ENCODE data around the gene IVNS1ABP.
"Not testable (repeated sequence)": the region's sequence is repeated elsewhere in the genome, so short reads cannot be mapped to it uniquely, and the experiment has no call there.

IVNS1ABP gene

DNA sequence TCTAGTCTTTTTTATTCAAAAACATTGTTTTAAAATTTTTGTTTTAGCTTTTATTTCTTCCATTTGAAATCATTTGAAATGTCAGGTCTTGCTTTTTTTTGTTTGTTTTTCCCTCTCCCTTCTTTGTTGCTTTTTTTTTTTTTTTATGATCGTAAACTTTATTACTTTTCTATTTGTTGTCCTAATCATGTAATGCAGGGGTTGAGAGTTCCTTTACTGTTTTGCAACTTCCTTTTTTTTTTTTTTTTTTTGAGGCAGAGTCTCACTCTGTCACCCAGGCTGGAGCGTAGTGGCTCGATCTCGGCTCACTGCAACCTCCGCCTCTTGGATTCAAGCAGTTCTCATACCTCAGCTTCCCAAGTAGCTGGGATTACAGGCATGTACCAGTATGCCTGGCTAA is 24.8 kb downstream of the IVNS1ABP start:
- DNase-seq (ENCODE audit: low read depth in 2 of 2): no peak

DNA sequence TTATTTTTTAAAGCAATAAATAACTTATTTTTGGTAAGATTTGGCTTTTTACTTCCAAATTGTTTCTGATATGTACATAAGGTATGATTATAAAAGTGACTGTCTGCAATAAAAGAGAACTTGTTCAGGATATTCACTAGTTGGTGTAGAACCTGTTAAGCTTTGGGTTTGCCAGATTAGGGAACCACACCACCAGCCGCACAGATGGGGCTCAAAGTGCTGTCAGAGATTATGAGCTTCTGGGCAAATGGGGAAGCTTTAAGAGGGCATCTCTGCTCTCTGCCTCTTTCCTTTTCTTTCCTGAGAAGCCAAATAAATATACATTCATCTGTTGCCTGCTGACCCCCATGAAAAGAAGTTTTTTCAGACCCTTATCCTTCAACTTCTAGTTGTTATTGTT is 25.4 kb downstream of the IVNS1ABP start:
- no peak for DNase-seq (ENCODE audit: low read depth in 2 of 2)

DNA sequence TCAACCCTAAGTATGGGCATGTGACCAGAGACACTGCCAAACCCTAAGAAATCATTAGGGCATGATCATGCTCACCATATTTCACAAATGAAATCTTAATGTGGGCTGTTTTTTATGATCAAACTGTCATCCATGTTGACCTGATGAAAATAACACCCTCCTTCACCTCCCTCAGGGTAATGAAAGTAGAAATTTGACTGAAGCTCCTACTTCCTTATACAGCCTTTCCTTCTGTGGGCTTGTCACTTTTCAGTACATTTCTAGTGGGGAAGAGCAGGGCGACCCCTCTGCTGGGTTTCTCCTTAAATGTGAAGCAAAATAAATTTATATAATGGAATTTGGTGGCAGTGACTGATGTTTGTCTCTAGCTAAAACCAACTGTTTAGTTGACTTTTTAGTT is 25.9 kb downstream of the IVNS1ABP start:
- DNase-seq (ENCODE audit: low read depth in 2 of 2): no peak

DNA sequence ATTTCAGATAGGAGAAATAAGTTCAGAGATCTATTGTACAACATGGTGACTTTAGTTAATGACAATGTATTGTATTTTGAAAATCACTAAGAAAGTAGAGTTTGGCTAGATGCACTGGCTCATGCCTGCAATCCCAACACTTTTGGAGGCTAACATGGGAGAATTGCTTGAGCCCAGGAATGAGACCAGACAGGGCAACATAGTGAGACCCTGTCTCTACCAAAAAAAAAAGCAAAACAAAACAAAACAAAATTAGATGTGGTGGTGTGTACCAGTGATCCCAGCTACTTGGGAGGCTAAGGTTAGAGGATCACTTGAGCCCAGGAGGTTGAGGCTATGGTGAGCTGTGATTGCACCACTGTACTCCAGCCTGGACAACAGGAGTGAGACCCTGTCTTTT is 27.2 kb downstream of the IVNS1ABP start:
- no peak for DNase-seq (ENCODE audit: low read depth in 2 of 2)

DNA sequence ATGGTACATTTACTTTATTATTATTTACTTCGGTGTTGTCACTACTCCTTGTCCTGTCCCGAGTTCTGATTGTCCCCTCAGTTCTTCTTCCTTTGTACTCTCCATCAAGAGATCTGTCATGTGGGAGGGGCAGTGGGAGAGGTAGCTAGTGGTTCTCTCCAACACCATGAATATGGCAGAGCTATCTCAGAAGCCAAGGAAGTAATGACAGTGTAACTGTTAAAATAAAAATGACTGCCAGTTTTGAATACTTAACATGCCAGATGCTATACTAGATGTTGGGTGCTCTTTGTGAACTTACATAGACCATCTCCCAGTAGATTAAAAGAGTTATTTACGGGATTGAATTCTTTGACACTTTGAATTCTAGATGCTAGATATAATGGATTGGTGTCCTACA is 28.6 kb downstream of the IVNS1ABP start:
- DNase-seq (ENCODE audit: low read depth in 2 of 2): no peak

DNA sequence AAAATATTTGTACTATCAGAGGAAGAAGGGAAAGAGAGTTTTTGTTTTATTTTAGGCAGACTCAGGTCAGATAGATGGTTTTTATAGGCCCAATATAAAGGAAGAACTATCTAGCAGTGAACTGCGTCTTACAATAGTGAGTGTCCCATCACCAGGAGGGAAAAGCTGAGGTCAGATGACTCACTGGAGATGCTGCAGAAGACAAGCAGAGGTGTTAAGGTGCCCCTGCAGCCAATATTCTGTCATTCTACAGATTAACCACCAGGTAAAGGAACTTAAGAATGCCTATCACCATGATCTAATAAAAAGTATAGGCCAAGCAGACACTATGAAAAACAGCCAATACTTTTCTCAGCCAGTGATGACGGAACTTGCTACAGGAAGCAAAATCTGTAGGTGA is 29.6 kb downstream of the IVNS1ABP start:
- no peak for DNase-seq (ENCODE audit: low read depth in 2 of 2)

DNA sequence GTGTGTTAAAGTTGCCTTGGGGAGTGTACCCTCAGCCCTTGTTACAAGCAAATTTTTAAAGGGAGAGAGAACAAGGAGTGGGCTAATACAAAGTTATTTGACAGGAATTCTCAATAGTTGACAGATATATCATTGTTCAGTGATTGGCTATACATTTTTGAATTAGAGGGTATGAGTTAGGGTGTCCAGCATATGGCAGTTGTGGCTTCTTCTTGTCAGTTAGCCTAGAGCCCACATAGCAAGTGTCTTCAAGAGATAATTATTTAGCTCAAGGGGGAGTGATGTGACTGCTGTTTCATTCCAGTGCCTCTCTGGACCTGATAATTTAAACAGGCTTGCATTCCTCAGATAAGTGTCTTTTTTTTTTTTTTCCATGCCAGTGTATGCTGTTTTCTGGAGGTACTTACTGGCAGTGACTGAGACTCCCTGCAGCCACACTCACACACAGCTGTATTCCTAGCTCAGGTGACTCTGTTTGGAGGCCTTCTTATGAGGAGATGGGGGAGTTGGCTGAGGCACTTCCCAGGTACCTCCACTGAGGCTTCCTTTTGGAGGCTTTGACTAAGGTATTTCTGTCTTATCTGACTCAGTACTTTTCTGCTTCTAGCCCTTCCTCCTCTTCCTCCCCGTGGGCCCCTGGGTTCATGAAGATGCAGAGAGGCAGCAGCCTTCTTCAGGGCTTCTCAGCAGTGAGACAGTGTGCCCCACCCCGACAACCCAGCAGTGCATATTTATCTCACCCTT is 32.3 kb downstream of the IVNS1ABP start:
- DNase-seq (ENCODE audit: low read depth in 2 of 2): no peak

DNA sequence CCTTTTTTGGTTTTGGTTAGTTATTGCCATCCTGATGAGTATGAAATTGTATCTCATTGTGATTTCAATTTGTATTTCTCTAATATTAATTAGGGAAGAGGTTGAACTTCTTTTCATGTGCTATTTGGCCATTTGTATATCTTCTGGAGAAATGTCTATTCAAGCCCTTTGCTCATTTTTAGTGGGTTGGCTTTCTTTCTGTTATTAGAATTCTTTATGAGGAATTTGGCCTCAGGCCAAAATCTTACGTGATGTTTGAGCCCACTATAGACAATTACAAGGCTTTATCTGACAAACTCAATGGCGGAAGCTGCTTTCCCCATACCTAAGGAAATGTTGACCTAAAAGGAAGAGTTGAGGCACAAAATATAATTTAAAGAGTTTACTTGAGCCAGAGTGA is 32.9 kb downstream of the IVNS1ABP start:
- no peak for DNase-seq (ENCODE audit: low read depth in 2 of 2)

DNA sequence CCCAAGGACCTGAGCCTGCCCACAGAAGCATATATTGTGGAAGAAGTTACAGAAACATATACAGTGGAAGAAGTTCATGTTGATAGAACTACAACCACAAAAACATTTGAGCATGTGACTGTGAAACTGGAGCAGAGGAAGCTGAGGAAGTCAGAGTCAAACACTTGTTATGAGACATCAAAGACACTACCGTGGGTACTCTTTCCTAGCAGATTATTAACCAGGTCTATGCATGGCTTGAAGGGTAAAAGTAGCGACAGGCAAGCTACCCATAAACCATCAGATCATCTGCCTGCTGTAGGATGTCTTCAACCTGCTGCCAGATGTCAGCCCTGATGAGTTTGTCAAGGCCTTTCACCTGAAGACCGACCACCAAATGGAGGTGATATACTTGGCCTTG is 35.8 kb downstream of the IVNS1ABP start:
- no peak for DNase-seq (ENCODE audit: low read depth in 2 of 2)

DNA sequence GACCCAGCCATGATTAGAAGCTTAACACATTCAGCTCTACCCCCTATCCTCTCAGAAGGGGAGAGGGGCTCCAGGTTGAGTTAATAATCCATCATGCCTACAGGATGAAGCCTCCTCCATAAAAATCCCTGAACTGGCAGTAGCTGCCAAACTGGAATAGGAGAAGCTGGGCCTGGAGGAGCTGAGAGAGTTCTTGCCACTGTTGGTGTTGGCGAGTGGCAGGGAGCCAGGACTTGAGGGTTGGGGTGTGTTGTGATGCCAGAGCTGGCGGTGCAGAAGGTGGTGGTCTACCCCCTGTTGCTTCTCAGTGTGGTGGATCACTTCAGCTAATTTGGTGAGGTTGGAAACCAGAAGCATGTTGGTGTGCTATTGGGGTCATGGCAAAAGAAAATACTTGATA is 36.5 kb downstream of the IVNS1ABP start:
- no peak for DNase-seq (ENCODE audit: low read depth in 2 of 2)

DNA sequence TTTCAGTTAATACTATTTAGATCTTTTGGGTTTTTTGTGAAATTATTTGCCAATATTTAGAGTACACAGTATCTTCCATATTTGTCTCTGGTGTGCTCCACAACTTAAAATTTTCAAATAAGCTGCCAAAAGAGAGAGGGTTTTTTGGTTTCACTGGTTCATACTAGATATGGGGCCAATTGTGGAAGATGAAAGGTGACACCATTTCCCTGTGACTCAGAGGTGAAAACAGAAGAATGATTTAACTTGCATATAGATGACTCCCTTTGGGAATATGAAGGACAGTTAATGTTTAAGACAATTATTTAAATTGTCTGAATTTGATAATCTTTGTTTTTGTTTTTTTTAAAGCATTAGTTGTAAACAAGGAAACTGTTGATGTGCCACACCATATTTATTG is 37.5 kb downstream of the IVNS1ABP start:
- no peak for DNase-seq (ENCODE audit: low read depth in 2 of 2)

DNA sequence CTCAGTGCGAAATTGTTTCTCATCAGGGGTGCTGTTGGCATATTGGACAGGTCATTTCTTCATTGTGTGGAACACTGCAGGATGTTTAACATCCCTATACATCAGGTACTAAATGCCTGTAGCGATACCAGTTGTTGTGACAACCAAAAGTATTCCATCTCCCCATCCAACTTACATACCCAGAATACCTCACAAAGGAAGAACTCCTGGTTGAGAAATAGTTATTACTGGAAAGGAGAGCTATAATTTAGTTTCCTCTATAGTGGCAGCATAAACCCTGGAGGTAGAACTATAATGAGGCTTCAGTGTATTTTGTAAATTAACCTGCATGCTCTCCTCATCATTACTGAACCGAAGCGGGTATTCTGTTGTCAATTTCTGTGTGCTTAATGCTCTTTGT is 45.1 kb downstream of the IVNS1ABP start:
- DNase-seq (ENCODE audit: low read depth in 2 of 2): no peak

DNA sequence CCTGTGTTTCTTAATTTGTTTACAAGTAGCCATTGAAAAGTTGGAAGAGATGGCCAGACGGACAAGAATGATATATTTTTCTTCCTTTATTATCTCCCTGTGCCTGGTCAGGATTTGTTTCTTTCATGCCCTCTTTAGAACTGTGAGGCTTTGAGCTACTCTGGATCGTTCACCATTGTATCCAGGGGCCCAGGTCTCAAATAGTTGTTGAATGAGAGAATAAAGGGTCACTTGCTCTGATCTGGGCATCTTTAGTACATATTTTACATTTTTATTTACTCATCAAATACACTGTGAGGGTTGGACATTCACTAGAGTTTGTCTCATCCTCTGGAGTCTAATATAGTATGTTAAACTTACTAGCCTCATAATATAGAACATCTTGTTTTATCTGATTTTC is 48.7 kb downstream of the IVNS1ABP start:
- DNase-seq (ENCODE audit: low read depth in 2 of 2): no peak

DNA sequence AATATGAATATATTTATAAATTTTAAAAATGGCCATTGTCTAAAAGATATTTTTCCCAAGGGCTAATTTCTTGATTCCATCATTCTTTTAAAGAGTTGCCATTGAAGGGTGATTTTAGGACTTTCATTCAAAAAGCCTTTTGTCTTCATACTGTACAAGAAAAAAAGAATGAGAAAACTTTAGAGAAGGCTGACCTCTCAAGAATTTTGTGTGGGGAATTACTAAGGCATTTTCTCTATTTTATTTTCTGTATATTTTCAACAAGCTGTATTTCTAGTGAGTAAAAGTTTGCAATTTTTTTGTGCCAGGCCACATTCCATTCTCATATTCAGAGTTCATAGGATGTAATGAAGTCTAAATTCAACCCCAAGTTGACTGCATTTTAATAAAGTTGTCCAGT is 49.3 kb downstream of the IVNS1ABP start:
- no peak for DNase-seq (ENCODE audit: low read depth in 2 of 2)

DNA sequence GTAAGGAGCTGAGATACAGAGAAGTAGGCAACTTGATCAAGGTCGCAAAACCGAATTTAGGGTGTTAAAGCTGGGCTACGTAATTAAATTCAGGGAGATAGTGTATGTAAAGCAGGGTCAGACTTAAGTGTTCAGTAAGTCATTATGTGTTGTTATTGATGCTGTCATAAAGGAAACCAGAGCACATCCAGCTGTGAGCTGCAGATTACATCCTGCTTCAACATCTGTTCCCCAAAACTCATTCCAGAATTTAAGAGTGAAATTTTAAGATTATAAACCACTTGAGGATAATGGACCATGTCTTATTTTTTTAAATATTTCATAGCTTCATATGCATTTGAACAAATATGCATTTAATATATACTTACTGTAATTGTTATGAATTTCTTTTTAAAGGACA is 49.7 kb downstream of the IVNS1ABP start:
- no peak for DNase-seq (ENCODE audit: low read depth in 2 of 2)

DNA sequence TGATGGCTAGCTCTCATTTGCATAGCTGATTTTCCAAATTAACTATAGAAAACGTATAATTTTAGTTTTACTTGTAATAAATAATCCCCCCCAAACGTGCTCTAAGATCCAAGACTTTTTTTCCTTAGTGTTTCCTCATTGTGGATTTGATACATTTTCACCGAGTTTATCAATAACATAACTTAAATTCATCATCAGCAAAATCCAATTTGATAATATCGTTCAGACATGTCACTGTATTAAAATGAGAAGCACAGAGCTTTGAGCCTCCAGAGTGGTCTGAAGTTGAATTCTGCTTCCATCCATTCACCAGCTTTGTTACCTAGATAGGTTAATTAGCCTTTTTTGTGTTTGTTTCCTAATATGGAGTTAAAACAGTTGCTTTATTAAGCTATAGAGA is 51.7 kb downstream of the IVNS1ABP start:
- no peak for DNase-seq (ENCODE audit: low read depth in 2 of 2)

DNA sequence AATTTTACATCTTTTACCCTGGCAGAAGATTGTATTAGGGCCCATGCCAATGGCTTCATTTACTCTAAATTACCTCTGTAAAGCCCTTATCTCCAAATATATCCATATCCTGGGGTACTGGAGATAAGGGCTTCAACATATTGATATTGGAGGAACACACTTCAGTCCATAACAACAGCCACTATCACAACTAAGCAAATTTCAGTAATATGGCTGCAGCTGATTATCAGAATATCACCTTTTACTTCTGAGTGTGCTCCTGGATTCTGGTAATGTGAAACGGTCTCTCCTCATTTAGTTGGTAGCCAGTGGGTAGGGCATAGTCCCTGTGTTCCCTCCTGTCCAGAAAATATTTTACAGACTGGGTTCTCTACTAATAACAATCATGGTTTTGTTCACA is 53.3 kb downstream of the IVNS1ABP start:
- DNase-seq (ENCODE audit: low read depth in 2 of 2): no peak

DNA sequence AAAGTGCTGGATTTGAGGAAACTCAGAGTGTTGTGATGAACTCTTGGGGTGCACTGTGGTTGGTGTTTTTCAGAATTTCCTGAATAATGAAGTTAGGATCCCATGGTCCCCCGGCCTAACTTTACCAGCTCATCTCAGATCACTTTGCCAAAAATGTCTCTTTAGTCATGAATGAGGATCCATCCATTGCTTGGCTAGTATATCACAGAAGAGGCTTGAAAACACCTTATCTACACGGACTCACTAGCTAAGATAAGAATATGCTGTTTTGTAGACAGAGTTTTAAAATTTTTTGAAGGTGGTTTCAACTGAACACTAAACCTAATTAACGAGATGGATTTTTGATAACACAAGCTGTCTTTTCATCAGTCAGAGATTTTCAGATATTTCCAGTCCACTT is 53.8 kb downstream of the IVNS1ABP start:
- no peak for DNase-seq (ENCODE audit: low read depth in 2 of 2)

DNA sequence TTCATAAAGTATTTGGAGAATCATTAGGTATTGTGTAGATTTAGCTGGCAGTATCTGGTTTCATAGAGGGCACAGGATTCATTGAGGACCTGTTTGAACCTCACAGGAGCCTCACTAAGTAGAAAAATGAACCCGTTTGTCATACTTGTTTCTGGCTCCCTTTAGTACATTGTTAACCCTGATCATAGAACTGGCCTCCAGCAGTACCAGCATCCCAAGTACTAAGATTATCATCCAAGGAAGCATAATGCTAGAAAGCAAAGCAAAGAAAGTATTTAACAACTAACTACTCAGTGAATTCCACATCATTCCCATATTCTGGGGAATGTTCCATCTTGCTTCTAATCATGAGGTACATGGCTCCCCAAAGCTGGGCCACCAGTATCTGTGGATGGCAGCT is 54.9 kb downstream of the IVNS1ABP start:
- DNase-seq (ENCODE audit: low read depth in 2 of 2): no peak

DNA sequence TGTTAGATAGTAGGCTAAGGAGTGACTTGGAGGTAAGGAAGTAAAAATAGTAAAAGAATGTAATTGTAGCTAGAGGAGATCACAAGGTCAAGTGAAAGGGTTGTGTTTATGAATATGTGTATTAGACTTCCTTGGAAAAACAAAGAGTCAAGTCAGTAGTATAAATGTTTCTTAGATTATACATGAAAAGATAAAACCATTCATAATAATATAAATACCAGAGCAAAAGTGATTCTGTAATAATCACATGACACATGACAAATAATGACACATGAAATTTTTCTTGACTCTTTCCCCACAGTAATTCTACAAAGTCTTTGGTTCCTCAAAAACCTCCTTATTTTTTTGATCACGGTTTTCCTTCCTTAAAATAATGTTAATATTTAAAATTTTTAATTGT is 56.4 kb downstream of the IVNS1ABP start:
- DNase-seq (ENCODE audit: low read depth in 2 of 2): no peak

DNA sequence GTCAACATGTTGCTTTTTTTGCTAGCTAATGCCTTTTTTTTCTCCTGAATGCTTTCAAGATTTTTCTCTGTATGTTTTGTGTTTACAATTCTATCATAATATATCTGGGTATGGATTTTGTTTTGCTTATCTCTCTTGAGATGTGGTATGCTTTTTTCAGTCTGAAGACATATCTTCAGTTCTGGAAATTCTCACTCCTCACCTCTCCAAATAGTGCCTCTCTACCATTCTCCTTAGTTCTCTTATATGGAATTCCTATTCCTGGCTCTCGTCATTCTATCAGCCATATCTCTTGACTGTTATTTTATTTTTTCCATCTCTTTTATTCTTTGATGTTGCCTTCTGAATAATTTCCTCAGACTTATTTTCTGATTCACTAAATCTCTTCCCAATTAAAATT is 58.4 kb downstream of the IVNS1ABP start:
- DNase-seq (ENCODE audit: low read depth in 2 of 2): no peak

DNA sequence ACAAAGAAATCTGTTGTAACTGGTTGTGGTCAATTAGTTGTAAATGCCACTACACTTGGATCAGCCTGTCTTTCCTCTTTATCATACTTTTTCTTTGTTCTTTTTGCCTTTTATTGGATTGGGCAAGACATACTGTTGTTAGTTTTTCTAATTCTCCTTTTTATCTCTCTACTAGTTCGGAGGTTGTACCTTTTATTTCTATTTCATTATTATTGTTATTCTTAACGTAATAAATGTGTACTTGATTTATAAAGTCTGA is 59.2 kb downstream of the IVNS1ABP start:
- DNase-seq (ENCODE audit: low read depth in 2 of 2): no peak

DNA sequence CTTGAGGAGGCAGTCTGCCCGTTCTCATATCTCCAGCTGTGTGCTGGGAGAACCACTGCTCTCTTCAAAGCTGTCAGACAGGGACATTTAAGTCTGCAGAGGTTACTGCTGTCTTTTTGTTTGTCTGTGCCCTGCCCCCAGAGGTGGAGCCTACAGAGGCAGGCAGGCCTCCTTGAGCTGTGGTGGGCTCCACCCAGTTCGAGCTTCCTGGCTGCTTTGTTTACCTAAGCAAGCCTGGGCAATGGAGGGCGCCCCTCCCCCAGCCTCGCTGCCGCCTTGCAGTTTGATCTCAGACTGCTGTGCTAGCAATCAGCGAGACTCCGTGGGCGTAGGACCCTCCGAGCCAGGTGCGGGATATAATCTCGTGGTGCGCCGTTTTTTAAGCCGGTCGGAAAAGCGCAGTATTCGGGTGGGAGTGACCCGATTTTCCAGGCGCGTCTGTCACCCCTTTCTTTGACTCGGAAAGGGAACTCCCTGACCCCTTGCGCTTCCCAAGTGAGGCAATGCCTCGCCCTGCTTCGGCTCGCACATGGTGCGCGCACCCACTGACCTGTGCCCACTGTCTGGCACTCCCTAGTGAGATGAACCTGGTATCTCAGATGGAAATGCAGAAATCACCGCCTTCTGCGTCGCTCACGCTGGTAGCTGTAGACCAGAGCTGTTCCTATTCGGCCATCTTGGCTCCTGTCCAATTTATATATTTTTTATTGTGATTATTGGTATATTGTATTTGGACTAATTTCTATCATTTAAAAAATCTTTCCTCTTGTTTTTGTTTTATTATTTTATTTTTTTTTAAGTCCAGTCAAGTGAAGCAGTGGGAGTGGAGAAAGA is 59.7 kb downstream of the IVNS1ABP start:
- DNase-seq (ENCODE audit: low read depth in 2 of 2): not testable (repeated sequence)

DNA sequence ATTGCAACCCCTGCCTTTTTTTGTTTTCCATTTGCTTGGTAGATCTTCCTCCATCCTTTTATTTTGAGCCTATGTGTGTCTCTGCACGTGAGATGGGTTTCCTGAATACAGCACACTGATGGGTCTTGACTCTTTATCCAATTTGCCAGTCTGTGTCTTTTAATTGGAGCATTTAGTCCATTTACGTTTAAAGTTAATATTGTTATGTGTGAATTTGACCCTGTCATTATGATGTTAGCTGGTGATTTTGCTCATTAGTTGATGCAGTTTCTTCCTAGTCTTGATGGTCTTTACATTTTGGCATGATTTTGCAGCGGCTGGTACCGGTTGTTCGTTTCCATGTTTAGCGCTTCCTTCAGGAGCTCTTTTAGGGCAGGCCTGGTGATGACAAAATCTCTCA is 61.4 kb downstream of the IVNS1ABP start:
- not testable (repeated sequence) for DNase-seq (ENCODE audit: low read depth in 2 of 2)

Measured in stimulated activated CD8-positive, alpha-beta memory T cell treated with anti-CD3 and anti-CD28 coated beads, Interleukin-7, amount 100 ng/mL, for 4 hours (primary cell).